Astrocyte of the cerebellum (primary cell): ENCODE measurements around the gene DNAH17.

ENCODE experiments used
- DNase-seq: peaks from one replicate; pipeline ENCODE4 v3.0.0-alpha.2; 2011; ENCODE audit warnings: low read depth
- H3K4me3 ChIP-seq: 2 replicates; pipeline ENCODE4 v1.5.1; 2011; ENCODE audit warnings: mild to moderate bottlenecking, low read depth, low read length, moderate library complexity
- in situ Hi-C: cut with HindIII; loops from 2 replicates; pipeline ENCODE4 v1.10.0; 2017; ENCODE audit warnings: low sequenced_read_pairs
- TF ChIP-seq, protein P1 (sequence below): IDR thresholded peaks from 2 replicates; pipeline ENCODE4 v1.5.1; 2012; ENCODE audit warnings: low read length, low read depth, moderate library complexity, mild to moderate bottlenecking; ENCODE audit errors: missing control alignments

Gene DNAH17

DNA sequence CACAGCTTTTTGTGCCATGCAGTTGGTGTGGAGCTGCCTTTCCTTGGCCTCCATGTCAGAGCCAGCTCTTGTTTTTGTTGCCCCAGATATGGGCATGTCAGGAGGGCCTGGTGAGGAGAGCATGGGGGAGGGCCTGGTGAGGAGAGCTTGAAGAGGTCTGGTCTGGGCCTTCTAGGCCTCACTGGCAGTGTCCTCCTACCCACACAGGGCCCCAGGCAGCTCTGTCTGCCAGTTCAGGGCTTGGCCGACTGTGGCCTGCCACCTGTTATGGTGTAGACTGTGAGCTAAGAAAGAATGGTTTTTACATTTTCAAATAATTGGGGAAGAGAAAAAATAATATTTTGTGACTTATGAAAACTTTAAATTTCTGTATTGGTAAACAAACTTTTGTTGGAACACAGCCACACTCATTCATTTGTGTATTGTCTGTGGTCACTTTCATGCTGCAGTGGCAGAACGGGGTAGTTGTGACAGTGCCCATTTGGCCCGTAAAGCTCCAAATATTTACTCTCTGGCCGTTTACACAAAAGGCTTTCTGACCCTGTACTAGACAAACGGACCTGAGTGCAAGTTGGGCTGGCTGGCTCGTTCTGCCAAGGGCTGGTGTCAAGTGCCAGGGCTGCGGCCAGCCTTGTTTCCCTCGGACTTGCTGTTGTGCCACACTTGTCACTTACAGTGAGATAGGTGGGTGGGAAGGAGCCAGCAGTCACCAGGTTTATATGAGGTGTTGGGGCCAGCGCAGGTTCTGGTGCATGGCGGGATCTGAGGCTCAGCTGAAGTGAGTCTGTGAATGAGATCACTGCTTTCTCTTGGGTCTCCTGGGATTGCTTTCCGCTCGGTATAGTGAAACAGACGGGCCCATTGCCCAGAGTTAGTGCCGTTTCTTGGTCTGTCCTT, 180.5 kb downstream of the DNAH17 start:
- DNase-seq, result no peak
- H3K4me3 ChIP-seq, result no peak overlapping the region
- TF ChIP-seq, protein P1, sequence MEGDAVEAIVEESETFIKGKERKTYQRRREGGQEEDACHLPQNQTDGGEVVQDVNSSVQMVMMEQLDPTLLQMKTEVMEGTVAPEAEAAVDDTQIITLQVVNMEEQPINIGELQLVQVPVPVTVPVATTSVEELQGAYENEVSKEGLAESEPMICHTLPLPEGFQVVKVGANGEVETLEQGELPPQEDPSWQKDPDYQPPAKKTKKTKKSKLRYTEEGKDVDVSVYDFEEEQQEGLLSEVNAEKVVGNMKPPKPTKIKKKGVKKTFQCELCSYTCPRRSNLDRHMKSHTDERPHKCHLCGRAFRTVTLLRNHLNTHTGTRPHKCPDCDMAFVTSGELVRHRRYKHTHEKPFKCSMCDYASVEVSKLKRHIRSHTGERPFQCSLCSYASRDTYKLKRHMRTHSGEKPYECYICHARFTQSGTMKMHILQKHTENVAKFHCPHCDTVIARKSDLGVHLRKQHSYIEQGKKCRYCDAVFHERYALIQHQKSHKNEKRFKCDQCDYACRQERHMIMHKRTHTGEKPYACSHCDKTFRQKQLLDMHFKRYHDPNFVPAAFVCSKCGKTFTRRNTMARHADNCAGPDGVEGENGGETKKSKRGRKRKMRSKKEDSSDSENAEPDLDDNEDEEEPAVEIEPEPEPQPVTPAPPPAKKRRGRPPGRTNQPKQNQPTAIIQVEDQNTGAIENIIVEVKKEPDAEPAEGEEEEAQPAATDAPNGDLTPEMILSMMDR, result no peak
- in situ Hi-C loops, result no loop called here

DNA sequence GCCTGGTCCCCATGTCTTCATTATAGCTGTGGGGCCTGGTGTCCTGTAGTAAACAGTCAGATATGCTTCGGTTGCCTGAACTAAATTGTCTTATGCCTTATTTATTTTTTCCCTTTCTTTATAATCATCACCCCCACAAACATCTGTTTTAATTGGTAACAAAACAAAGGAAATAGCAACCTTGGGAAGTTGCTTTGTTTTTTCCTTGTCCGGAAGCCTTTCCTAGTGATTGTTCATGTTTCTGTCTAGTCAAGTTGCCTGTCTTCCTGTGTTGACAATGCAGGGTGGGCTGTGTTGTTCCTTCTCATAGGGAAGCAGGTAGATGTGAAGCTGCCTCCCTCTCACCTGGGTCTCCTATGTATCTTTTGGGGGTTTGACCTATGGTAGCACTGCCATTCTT, 182.0 kb downstream of the DNAH17 start:
- TF ChIP-seq, protein P1, result no peak
- DNase-seq, result no peak
- H3K4me3 ChIP-seq, result no peak overlapping the region
- in situ Hi-C loops, result no loop called here

DNA sequence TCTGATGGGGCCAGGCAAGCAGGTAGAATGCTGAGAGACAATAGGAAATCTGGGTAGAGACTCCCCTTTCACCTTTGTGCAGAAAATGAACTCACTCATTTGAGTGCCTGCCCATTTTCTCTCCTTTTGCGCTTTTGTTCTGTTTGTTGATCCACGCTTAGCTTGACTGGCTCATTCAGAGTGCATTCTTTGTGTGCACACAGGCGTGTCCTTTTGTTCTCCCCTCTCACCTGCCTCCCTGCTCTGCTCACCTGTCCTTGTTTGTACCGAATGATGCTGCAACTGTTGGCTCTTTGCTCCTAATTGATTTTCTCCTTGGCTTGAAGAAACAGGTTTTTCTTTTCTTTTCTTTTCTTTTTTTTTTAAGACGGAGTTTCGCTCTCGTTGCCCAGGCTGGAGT, 183.0 kb downstream of the DNAH17 start:
- in situ Hi-C loops, result no loop called here
- no peak for DNase-seq
- no peak overlapping the region for H3K4me3 ChIP-seq
- TF ChIP-seq, protein P1, result no peak

GRCh38 chr17:78393575-78393974, 183.6 kb downstream of the DNAH17 start:
- DNase-seq, result no peak
- TF ChIP-seq, protein P1, result no peak
- in situ Hi-C loops, result no loop called here
- no peak overlapping the region for H3K4me3 ChIP-seq

- in situ Hi-C loops, result no loop called here
- no peak overlapping the region for H3K4me3 ChIP-seq
- TF ChIP-seq, protein P1, result no peak
- no peak for DNase-seq
Observed at GRCh38 chr17:78392295-78392694, 184.9 kb downstream of the DNAH17 start.

- H3K4me3 ChIP-seq, result no peak overlapping the region
- DNase-seq, result no peak
- TF ChIP-seq, protein P1, result no peak
- in situ Hi-C loops, result no loop called here
Observed at GRCh38 chr17:78391843-78392242, 185.4 kb downstream of the DNAH17 start.
